ENCODE data around the gene ISL1. TPM values are rescaled to one million over a fixed set of nuclear protein-coding genes. Genes with fewer than 3 reads are reported as not detected.

The ISL1 gene
- total RNA-seq, 1 experiment from 2014 or later: 1.2 TPM

- ChIA-PET POLR2A (no interaction called here), CTCF (interaction anchor here (0.7 to 1.3 kb wide), 2 partner anchors 44 to 429 kb away, joined by 3 to 10 read pairs; no protein-coding TSS in a partner anchor)
- H3K36me3 Mint-ChIP-seq (ENCODE audit: insufficient read depth, unreplicated experiment): no peaks in the 10 kb centered on the region
- BruUV-seq (replicated peaks): no TSS peak
- intact Hi-C loops (cut with micrococcal nuclease): no loop called here
- no peak for TF ChIP-seq CTCF (IDR thresholded peaks at IDR 0.05; ENCODE audit: unreplicated experiment)
- H3K27me3 Mint-ChIP-seq (ENCODE audit: insufficient read depth, unreplicated experiment): no peaks in the 10 kb centered on the region
- peaks cover 35% of the 10 kb centered on the region for H3K4me1 Mint-ChIP-seq (ENCODE audit: insufficient read depth, unreplicated experiment)
- no peak for DNase-seq (ENCODE audit: unreplicated experiment)
- no peak overlapping the region for H3K27ac Mint-ChIP-seq (ENCODE audit: low read depth, unreplicated experiment)
- no peak overlapping the region for H3K4me3 Mint-ChIP-seq (ENCODE audit: unreplicated experiment)
- H3K9me3 Mint-ChIP-seq (ENCODE audit: unreplicated experiment): no peaks in the 10 kb centered on the region
These were observed 9.5 kb downstream of the ISL1 start for GRCh38 chr5:51392689-51393199.

- TF ChIP-seq CTCF (IDR thresholded peaks at IDR 0.05; ENCODE audit: unreplicated experiment): no peak
- BruUV-seq (replicated peaks): no TSS peak
- Mint-ChIP-seq H3K9me3 (ENCODE audit: unreplicated experiment) (no peaks in the 10 kb centered on the region), H3K4me3 (ENCODE audit: unreplicated experiment) (no peak overlapping the region), H3K4me1 (ENCODE audit: insufficient read depth, unreplicated experiment) (peaks cover 33% of the 10 kb centered on the region), H3K27me3 (ENCODE audit: insufficient read depth, unreplicated experiment) (no peaks in the 10 kb centered on the region), H3K36me3 (ENCODE audit: insufficient read depth, unreplicated experiment) (no peaks in the 10 kb centered on the region), H3K27ac (ENCODE audit: low read depth, unreplicated experiment) (no peak overlapping the region)
- CTCF ChIA-PET: interaction anchor here (1.3 to 1.8 kb wide), 2 partner anchors 14 to 19 kb away, joined by 3 read pairs; no protein-coding TSS in a partner anchor
- intact Hi-C loops (cut with micrococcal nuclease): no loop called here
- POLR2A ChIA-PET: no interaction called here
- no peak for DNase-seq (ENCODE audit: unreplicated experiment)
These were observed 11.4 kb downstream of the ISL1 start for GRCh38 chr5:51394609-51395008.

GRCh38 chr5:51395245-51395644, 12.0 kb downstream of the ISL1 start:
- H3K4me1 Mint-ChIP-seq (ENCODE audit: insufficient read depth, unreplicated experiment): peaks cover 33% of the 10 kb centered on the region
- ChIA-PET POLR2A (no interaction called here), CTCF (interaction anchor here (0.7 to 1.8 kb wide), 3 partner anchors 15 to 24 kb away, joined by 3 to 4 read pairs (median 3); no protein-coding TSS in a partner anchor)
- no peak for DNase-seq (ENCODE audit: unreplicated experiment)
- BruUV-seq (replicated peaks): no TSS peak
- H3K27me3 Mint-ChIP-seq (ENCODE audit: insufficient read depth, unreplicated experiment): no peaks in the 10 kb centered on the region
- TF ChIP-seq CTCF (IDR thresholded peaks at IDR 0.05; ENCODE audit: unreplicated experiment): no peak
- no peaks in the 10 kb centered on the region for H3K36me3 Mint-ChIP-seq (ENCODE audit: insufficient read depth, unreplicated experiment)
- no peak overlapping the region for H3K4me3 Mint-ChIP-seq (ENCODE audit: unreplicated experiment)
- intact Hi-C loops (cut with micrococcal nuclease): no loop called here
- no peaks in the 10 kb centered on the region for H3K9me3 Mint-ChIP-seq (ENCODE audit: unreplicated experiment)
- H3K27ac Mint-ChIP-seq (ENCODE audit: low read depth, unreplicated experiment): no peak overlapping the region

- no peaks in the 10 kb centered on the region for H3K9me3 Mint-ChIP-seq (ENCODE audit: unreplicated experiment)
- no peak for TF ChIP-seq CTCF (IDR thresholded peaks at IDR 0.05; ENCODE audit: unreplicated experiment)
- no peaks in the 10 kb centered on the region for H3K36me3 Mint-ChIP-seq (ENCODE audit: insufficient read depth, unreplicated experiment)
- peaks cover 33% of the 10 kb centered on the region for H3K4me1 Mint-ChIP-seq (ENCODE audit: insufficient read depth, unreplicated experiment)
- no TSS peak for BruUV-seq (replicated peaks)
- H3K27me3 Mint-ChIP-seq (ENCODE audit: insufficient read depth, unreplicated experiment): no peaks in the 10 kb centered on the region
- ChIA-PET POLR2A (interaction anchor here (0.6 to 2.2 kb wide), 3 partner anchors 8 to 613 kb away, joined by 3 to 15 read pairs (median 9); partner anchors contain the start of gene ISL1), CTCF (interaction anchor here (0.6 to 1.8 kb wide), 6 partner anchors 16 to 1395 kb away, joined by 3 to 4 read pairs (median 3); no protein-coding TSS in a partner anchor)
- intact Hi-C loops (cut with micrococcal nuclease): no loop called here
- H3K4me3 Mint-ChIP-seq (ENCODE audit: unreplicated experiment): no peak overlapping the region
- no peak overlapping the region for H3K27ac Mint-ChIP-seq (ENCODE audit: low read depth, unreplicated experiment)
- no peak for DNase-seq (ENCODE audit: unreplicated experiment)
These were observed 12.6 kb downstream of the ISL1 start for GRCh38 chr5:51395666-51396356.
